Measurements from ENCODE around the gene KIF26B. TPM values are rescaled to one million over a fixed set of nuclear protein-coding genes. Genes with fewer than 3 reads are reported as not detected.

KIF26B gene
- total and polyA plus RNA-seq, 10 of the 15 experiments (the other 5 are each of a cell fraction or from before 2014, with no cell fraction given): 0.35 to 11.6 (median 2.2) TPM

DNA sequence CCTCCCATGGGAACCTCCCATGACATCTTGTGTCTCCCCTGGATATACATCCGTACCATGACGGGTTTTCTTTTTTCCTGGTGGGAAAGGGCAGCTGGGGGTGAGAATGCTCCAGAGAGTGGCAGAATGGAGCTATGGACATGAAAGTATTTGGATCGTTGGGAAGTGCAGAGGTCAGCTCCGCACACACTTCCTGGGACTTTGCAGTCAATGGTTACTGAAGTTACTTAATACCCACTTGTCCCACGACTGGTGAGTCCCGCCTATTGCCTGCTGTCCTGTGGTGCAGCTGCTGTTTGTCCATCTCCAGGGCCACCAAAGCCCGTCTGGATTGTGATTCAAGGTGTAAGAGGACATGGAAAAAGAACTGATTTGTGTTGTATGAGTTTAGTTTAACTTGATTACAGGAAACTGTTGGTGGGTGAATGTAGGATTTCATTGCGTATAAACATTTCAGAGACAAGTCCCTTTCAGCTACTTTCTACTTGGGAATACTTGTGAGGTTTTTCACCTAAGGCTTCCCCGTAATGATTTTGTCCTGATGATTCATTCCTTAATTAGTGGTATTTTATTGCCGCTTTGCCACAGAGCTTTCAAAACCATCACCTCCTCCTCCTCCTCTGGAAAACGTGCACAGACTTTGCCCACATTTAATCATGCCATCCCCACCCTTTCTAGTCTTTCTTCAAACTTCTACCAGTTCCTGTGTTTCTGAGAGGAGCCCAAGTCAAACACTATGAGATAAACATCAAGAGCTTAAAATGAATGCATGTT is 308.8 kb downstream of the KIF26B start:
- H3K27me3 ChIP-seq (replicated peaks in 1 of 2; ENCODE audit: control insufficient read depth in 2 of 2, insufficient read depth in 2 of 2, low read length in 1 of 2): no peaks in the 10 kb centered on the region
- intact Hi-C loops (cut with micrococcal nuclease; ENCODE audit: unreplicated experiment) (no loop called here), in situ Hi-C loops (cut with MboI) (no loop called here)
- H3K4me2 ChIP-seq (ENCODE audit: control insufficient read depth, insufficient read depth): no peak overlapping the region
- ChIA-PET SMC1A (ENCODE audit: uncharacterized antibody, unreplicated experiment) (interaction anchor here (0.7 kb wide), 1 partner anchor 10 kb away, joined by 3 read pairs; no protein-coding TSS in a partner anchor), POLR2A (no interaction called here), CTCF (no interaction called here), RAD21 (ENCODE audit: unreplicated experiment) (no interaction called here)
- ATAC-seq (no peak), FAIRE-seq (no peak), DNase-seq (ENCODE audit: low read depth, low spot score) (no peak)
- no peak overlapping the region for H3K27ac ChIP-seq (ENCODE audit: control insufficient read depth, insufficient read depth)
- no peaks in the 10 kb centered on the region for H3K9me3 ChIP-seq (replicated peaks; ENCODE audit: control insufficient read depth, insufficient read depth, low read length)
- no peak overlapping the region for H2AFZ ChIP-seq (ENCODE audit: control insufficient read depth, low read depth, low read length)
- no peak overlapping the region for H3K4me3 ChIP-seq
- BruUV-seq (replicated peaks): no TSS peak
- no peak for TF ChIP-seq RB1 (IDR thresholded peaks at IDR 0.05; ENCODE audit: borderline replicate concordance)
- TF ChIP-seq, protein P1, sequence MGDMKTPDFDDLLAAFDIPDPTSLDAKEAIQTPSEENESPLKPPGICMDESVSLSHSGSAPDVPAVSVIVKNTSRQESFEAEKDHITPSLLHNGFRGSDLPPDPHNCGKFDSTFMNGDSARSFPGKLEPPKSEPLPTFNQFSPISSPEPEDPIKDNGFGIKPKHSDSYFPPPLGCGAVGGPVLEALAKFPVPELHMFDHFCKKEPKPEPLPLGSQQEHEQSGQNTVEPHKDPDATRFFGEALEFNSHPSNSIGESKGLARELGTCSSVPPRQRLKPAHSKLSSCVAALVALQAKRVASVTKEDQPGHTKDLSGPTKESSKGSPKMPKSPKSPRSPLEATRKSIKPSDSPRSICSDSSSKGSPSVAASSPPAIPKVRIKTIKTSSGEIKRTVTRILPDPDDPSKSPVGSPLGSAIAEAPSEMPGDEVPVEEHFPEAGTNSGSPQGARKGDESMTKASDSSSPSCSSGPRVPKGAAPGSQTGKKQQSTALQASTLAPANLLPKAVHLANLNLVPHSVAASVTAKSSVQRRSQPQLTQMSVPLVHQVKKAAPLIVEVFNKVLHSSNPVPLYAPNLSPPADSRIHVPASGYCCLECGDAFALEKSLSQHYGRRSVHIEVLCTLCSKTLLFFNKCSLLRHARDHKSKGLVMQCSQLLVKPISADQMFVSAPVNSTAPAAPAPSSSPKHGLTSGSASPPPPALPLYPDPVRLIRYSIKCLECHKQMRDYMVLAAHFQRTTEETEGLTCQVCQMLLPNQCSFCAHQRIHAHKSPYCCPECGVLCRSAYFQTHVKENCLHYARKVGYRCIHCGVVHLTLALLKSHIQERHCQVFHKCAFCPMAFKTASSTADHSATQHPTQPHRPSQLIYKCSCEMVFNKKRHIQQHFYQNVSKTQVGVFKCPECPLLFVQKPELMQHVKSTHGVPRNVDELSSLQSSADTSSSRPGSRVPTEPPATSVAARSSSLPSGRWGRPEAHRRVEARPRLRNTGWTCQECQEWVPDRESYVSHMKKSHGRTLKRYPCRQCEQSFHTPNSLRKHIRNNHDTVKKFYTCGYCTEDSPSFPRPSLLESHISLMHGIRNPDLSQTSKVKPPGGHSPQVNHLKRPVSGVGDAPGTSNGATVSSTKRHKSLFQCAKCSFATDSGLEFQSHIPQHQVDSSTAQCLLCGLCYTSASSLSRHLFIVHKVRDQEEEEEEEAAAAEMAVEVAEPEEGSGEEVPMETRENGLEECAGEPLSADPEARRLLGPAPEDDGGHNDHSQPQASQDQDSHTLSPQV (IDR thresholded peaks at IDR 0.05): no peak
- TF ChIP-seq, protein P2, sequence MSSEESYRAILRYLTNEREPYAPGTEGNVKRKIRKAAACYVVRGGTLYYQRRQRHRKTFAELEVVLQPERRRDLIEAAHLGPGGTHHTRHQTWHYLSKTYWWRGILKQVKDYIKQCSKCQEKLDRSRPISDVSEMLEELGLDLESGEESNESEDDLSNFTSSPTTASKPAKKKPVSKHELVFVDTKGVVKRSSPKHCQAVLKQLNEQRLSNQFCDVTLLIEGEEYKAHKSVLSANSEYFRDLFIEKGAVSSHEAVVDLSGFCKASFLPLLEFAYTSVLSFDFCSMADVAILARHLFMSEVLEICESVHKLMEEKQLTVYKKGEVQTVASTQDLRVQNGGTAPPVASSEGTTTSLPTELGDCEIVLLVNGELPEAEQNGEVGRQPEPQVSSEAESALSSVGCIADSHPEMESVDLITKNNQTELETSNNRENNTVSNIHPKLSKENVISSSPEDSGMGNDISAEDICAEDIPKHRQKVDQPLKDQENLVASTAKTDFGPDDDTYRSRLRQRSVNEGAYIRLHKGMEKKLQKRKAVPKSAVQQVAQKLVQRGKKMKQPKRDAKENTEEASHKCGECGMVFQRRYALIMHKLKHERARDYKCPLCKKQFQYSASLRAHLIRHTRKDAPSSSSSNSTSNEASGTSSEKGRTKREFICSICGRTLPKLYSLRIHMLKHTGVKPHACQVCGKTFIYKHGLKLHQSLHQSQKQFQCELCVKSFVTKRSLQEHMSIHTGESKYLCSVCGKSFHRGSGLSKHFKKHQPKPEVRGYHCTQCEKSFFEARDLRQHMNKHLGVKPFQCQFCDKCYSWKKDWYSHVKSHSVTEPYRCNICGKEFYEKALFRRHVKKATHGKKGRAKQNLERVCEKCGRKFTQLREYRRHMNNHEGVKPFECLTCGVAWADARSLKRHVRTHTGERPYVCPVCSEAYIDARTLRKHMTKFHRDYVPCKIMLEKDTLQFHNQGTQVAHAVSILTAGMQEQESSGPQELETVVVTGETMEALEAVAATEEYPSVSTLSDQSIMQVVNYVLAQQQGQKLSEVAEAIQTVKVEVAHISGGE (CRISPR knock-in tag; IDR thresholded peaks at IDR 0.05): no peak
- TF ChIP-seq SPI1 (IDR thresholded peaks at IDR 0.05; ENCODE audit: borderline replicate concordance, insufficient read depth, low read depth, low read length): no peak
- TF ChIP-seq FOXM1 (IDR thresholded peaks at IDR 0.05; ENCODE audit: low read depth, low read length): no peak
- no peak for TF ChIP-seq ETV6 (conservative IDR thresholded peaks at IDR 0.05 in 1 of 2, IDR thresholded peaks at IDR 0.05 in 1 of 2; ENCODE audit: borderline replicate concordance in 1 of 2, low read depth in 1 of 2)
- TF ChIP-seq SREBF2 (IDR thresholded peaks at IDR 0.05; ENCODE audit: low read length): no peak
- TF ChIP-seq GABPA (IDR thresholded peaks at IDR 0.05; ENCODE audit: low read depth): no peak
- no peak for TF ChIP-seq RAD21 (IDR thresholded peaks at IDR 0.05; ENCODE audit: insufficient read depth, low read depth, low read length)
- no peak for TF ChIP-seq TCF3 (IDR thresholded peaks at IDR 0.05; ENCODE audit: borderline replicate concordance, insufficient read depth, low read depth, low read length)
- TF ChIP-seq, protein P3, sequence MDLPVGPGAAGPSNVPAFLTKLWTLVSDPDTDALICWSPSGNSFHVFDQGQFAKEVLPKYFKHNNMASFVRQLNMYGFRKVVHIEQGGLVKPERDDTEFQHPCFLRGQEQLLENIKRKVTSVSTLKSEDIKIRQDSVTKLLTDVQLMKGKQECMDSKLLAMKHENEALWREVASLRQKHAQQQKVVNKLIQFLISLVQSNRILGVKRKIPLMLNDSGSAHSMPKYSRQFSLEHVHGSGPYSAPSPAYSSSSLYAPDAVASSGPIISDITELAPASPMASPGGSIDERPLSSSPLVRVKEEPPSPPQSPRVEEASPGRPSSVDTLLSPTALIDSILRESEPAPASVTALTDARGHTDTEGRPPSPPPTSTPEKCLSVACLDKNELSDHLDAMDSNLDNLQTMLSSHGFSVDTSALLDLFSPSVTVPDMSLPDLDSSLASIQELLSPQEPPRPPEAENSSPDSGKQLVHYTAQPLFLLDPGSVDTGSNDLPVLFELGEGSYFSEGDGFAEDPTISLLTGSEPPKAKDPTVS (IDR thresholded peaks at IDR 0.05; ENCODE audit: low read depth, low read length): no peak
- TF ChIP-seq STAT1 (conservative IDR thresholded peaks at IDR 0.05): no peak
- TF ChIP-seq NR2F1 (conservative IDR thresholded peaks at IDR 0.05): no peak
- no peak for TF ChIP-seq CREB1 (IDR thresholded peaks at IDR 0.05; ENCODE audit: low read depth)
- H4K20me1 ChIP-seq (ENCODE audit: control insufficient read depth, insufficient read depth): no peaks in the 10 kb centered on the region
- WGBS (ENCODE audit: insufficient coverage, insufficient replicate concordance, low lambda C conversion rate, missing lambda C conversion rate): 45% methylated on average over 11 of the region's 11 CpGs
- no peaks in the 10 kb centered on the region for H3K79me2 ChIP-seq (ENCODE audit: control insufficient read depth, insufficient read depth, low read length)
- no peaks in the 10 kb centered on the region for H3K4me1 ChIP-seq (ENCODE audit: control insufficient read depth, insufficient read depth, low read length)
- H3K36me3 ChIP-seq (ENCODE audit: control insufficient read depth in 2 of 2, insufficient read depth in 2 of 2, low read length in 1 of 2): no peaks in the 10 kb centered on the region
- H3K9ac ChIP-seq (ENCODE audit: control insufficient read depth, insufficient read depth, low read length): no peak overlapping the region
